ENCODE results near the gene PCDHGC5. TPM values are rescaled to one million over a fixed set of nuclear protein-coding genes. Genes with fewer than 3 reads are reported as not detected.

Gene PCDHGC5
- total RNA-seq, 1 donor from 2014 or later = 1.3 TPM

DNA sequence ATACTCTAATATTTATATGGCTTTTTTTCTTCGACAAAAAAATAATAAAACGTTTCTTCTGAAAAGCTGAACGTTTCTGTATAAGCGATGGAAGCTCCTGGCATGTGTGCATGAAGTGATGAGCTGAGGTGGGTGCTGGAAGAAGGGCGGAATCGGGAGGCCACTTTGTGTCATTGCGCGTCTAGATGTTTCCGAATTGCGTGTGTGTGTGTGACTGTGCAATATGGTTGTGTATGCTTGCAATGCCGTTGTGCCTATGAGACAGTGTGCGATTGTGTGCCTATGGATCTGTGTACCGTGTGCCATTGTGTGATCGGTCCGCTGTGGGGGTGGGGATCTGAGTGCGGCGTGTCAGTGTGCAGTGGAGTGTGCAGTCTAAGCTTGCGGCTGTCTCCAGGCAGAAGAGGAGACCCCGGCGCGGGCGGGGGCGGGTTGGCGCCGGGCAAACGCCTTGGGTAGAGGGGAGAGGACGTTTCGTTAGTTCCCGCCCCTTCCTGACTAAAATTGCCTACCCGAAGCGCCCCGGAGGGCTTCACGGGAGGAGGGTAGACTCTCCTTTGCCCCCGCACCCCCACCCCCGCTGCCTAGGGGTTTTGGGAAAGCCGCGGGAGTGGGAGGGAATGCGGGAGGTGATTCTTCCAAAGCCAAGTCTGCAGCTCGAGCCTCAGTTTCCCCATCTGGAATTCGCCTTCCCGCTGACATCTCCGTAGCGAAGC, 24.2 kb downstream of the PCDHGC5 start:
- no peaks in the 10 kb centered on the region for H3K27me3 Mint-ChIP-seq
- H3K4me1 Mint-ChIP-seq (ENCODE audit: low read depth) = peaks cover 16% of the 10 kb centered on the region
- H3K9me3 Mint-ChIP-seq (ENCODE audit: low read depth) = no peaks in the 10 kb centered on the region
- TF ChIP-seq, protein P1, sequence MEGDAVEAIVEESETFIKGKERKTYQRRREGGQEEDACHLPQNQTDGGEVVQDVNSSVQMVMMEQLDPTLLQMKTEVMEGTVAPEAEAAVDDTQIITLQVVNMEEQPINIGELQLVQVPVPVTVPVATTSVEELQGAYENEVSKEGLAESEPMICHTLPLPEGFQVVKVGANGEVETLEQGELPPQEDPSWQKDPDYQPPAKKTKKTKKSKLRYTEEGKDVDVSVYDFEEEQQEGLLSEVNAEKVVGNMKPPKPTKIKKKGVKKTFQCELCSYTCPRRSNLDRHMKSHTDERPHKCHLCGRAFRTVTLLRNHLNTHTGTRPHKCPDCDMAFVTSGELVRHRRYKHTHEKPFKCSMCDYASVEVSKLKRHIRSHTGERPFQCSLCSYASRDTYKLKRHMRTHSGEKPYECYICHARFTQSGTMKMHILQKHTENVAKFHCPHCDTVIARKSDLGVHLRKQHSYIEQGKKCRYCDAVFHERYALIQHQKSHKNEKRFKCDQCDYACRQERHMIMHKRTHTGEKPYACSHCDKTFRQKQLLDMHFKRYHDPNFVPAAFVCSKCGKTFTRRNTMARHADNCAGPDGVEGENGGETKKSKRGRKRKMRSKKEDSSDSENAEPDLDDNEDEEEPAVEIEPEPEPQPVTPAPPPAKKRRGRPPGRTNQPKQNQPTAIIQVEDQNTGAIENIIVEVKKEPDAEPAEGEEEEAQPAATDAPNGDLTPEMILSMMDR (IDR thresholded peaks at IDR 0.05; ENCODE audit: unreplicated experiment) = no peak
- H3K27ac Mint-ChIP-seq = peak overlapping the region; percentile 88
- H3K4me3 Mint-ChIP-seq (ENCODE audit: low read depth) = peak overlapping the region; percentile 93
- no peak for DNase-seq (ENCODE audit: low spot score, unreplicated experiment)
- peaks cover 13% of the 10 kb centered on the region for H3K36me3 Mint-ChIP-seq (ENCODE audit: insufficient read depth)

DNA sequence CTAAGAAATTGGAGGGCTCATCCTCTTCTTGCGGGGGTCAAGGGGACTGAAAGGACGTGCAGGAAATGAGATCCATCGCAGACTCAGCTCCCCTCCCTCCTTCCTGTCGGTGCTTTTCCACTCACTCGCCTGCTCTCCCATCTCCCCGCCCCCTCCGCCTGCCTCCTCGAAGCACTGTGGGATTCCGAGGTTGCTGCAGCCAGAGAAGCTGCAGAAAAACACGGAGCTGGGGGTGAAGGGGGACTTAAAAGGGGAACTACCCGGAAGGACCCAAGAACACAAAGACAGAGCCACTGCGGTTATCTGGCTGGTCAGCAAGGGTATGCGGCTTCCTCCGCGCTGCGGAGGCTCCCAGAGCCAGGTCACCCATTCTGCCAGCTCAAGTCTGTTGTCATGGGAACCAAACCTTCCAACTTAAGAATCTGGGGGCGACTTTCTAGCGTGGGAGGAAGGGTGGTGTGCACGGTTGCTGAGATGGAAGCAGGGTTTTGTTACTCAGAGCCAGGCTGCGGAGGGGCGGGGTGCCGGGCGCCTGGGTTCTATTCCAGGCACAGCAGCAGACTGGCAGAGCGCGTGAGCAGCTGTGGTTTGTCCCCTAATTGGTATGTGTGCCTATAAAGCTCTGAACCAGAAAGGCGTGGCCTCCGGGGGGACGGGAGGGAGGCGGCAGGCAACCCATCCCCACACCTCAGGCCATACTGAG, 24.9 kb downstream of the PCDHGC5 start:
- H3K4me3 Mint-ChIP-seq (ENCODE audit: low read depth) = peak overlapping the region; percentile 93
- DNase-seq (ENCODE audit: low spot score, unreplicated experiment) = no peak
- H3K36me3 Mint-ChIP-seq (ENCODE audit: insufficient read depth) = peaks cover 15% of the 10 kb centered on the region
- no peaks in the 10 kb centered on the region for H3K9me3 Mint-ChIP-seq (ENCODE audit: low read depth)
- TF ChIP-seq, protein P1 (IDR thresholded peaks at IDR 0.05; ENCODE audit: unreplicated experiment) = no peak
- H3K27ac Mint-ChIP-seq = peak overlapping the region; percentile 88
- no peaks in the 10 kb centered on the region for H3K27me3 Mint-ChIP-seq
- H3K4me1 Mint-ChIP-seq (ENCODE audit: low read depth) = peaks cover 13% of the 10 kb centered on the region

DNA sequence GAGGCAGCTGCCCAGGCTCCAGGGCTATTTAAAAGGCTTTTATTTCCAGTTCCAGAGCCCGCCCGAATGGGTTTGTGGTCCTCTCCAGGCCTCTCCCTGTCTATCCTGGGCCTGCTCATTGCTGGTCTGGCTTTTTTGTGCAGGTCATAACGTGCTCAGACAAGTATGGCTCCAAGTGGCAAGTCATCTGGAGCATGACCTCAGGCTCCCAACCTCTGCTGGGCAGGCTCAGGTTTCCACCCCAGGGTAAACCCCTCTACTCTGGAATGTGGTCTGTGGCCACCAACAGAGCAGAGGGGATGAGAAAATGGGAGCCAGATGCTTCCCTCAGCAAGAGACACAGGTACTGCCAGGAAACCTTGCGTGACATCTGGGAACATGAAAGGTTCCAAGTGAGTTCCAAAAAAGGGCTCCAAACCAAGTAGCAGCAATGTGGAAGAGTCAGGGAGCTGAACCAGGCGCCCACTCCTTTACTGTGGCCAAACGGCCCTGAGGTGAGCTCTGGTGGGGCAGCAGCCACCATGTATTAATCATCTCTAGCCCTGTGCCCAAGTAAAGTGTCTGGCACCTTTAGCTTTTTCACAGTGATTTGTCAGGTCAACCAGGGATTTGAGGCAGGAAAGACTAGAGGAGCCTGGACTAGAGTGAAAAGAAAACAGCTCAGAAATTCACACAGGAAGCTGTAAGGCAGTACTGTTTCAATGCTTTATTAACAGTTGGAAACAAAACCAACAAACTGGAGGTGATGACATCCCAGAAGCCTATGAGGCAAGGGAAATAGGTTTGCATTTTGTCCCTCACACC, 25.7 kb downstream of the PCDHGC5 start:
- no peak for DNase-seq (ENCODE audit: low spot score, unreplicated experiment)
- Mint-ChIP-seq H3K27ac (peak overlapping the region; percentile 93), H3K27me3 (no peaks in the 10 kb centered on the region), H3K4me3 (ENCODE audit: low read depth) (peak overlapping the region; percentile 93), H3K36me3 (ENCODE audit: insufficient read depth) (peaks cover 20% of the 10 kb centered on the region), H3K9me3 (ENCODE audit: low read depth) (no peaks in the 10 kb centered on the region), H3K4me1 (ENCODE audit: low read depth) (peaks cover 11% of the 10 kb centered on the region)
- TF ChIP-seq, protein P1 (IDR thresholded peaks at IDR 0.05; ENCODE audit: unreplicated experiment) = no peak

DNA sequence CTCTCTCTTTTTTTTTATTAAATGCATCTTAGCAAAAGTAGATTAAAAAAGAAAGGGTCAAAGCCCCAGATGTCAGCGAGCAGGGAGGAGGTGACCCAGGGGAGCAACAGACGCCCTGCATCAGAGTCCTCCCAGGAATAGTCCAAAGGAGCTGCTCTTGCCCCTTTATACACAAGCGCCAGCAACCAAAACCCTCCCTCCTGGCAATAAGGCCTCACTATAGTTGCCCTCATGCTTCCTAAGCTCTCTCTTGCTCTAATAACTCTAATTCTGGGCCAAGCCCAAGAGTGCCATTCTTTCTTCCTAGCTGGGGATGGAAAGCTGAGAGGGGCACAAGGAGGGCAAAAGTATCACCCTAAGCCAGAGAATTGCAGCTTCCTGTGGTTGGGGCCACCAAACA, 26.3 kb downstream of the PCDHGC5 start:
- Mint-ChIP-seq H3K4me3 (ENCODE audit: low read depth) (no peak overlapping the region), H3K4me1 (ENCODE audit: low read depth) (peaks cover 11% of the 10 kb centered on the region), H3K27ac (no peak overlapping the region), H3K9me3 (ENCODE audit: low read depth) (no peaks in the 10 kb centered on the region), H3K36me3 (ENCODE audit: insufficient read depth) (peaks cover 21% of the 10 kb centered on the region), H3K27me3 (no peaks in the 10 kb centered on the region)
- DNase-seq (ENCODE audit: low spot score, unreplicated experiment) = no peak
- TF ChIP-seq, protein P1 (IDR thresholded peaks at IDR 0.05; ENCODE audit: unreplicated experiment) = no peak

Measured in progenitor cell of endocrine pancreas (in vitro differentiated cells).